ENCODE data around the gene SSH2. TPM values are rescaled to one million over a fixed set of nuclear protein-coding genes. Genes with fewer than 3 reads are reported as not detected.

SSH2 gene
- total and polyA plus RNA-seq, 9 of the 15 experiments (the other 6 are each of a cell fraction or from before 2014, with no cell fraction given), result 3.9 to 16.1 (median 10.2) TPM

GRCh38 chr17:29782917-29783316 is 147.1 kb downstream of the SSH2 start (continued):
- TF ChIP-seq ZNF655 (CRISPR knock-in tag; IDR thresholded peaks at IDR 0.05) (no peak), ZNF668 (CRISPR knock-in tag; IDR thresholded peaks at IDR 0.05) (no peak), ZFPM2 (CRISPR knock-in tag; IDR thresholded peaks at IDR 0.05) (no peak), CHD4 (IDR thresholded peaks at IDR 0.05; ENCODE audit: insufficient read depth, insufficient replicate concordance, low read depth, low read length, poor library complexity, severe bottlenecking) (no peak), HSF4 (CRISPR knock-in tag; IDR thresholded peaks at IDR 0.05; ENCODE audit: borderline replicate concordance) (no peak), NFE2 (IDR thresholded peaks at IDR 0.05; ENCODE audit: low read depth) (peak; percentile 72), ZNF232 (CRISPR knock-in tag; IDR thresholded peaks at IDR 0.05) (no peak), ELF4 (CRISPR knock-in tag; IDR thresholded peaks at IDR 0.05) (no peak), CHD7 (IDR thresholded peaks at IDR 0.05; ENCODE audit: low read depth, low read length) (no peak)
- TF ChIP-seq, protein P1, sequence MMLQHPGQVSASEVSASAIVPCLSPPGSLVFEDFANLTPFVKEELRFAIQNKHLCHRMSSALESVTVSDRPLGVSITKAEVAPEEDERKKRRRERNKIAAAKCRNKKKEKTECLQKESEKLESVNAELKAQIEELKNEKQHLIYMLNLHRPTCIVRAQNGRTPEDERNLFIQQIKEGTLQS (IDR thresholded peaks at IDR 0.05), result no peak
- TF ChIP-seq, protein P1 (CRISPR knock-in tag; conservative IDR thresholded peaks at IDR 0.05), result no peak
- TF ChIP-seq, protein P2, sequence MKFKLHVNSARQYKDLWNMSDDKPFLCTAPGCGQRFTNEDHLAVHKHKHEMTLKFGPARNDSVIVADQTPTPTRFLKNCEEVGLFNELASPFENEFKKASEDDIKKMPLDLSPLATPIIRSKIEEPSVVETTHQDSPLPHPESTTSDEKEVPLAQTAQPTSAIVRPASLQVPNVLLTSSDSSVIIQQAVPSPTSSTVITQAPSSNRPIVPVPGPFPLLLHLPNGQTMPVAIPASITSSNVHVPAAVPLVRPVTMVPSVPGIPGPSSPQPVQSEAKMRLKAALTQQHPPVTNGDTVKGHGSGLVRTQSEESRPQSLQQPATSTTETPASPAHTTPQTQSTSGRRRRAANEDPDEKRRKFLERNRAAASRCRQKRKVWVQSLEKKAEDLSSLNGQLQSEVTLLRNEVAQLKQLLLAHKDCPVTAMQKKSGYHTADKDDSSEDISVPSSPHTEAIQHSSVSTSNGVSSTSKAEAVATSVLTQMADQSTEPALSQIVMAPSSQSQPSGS (CRISPR knock-in tag; IDR thresholded peaks at IDR 0.05), result no peak
